DMS53 treated with DMSO at 0.1 percent for 48 hours (cell line): Measurements from ENCODE around the gene SLC30A3.

ENCODE experiments used
- DNase-seq: peaks from one replicate; lab custom pipeline; 2025; ENCODE audit not compliant: unreplicated experiment; lab: John Stamatoyannopoulos, UW

The SLC30A3 gene

GRCh38 chr2:27261241-27261925 is 1.5 kb downstream of the SLC30A3 start:
- no peak for DNase-seq

GRCh38 chr2:27258051-27258450 is 4.8 kb downstream of the SLC30A3 start:
- no peak for DNase-seq

- DNase-seq, result no peak
Observed at GRCh38 chr2:27256855-27257454, 5.9 kb downstream of the SLC30A3 start.

- DNase-seq, result no peak
Observed at GRCh38 chr2:27255660-27256059, 7.2 kb downstream of the SLC30A3 start.

- no peak for DNase-seq
Observed at GRCh38 chr2:27255187-27255586, 7.7 kb downstream of the SLC30A3 start.

- DNase-seq, result no peak
Observed at GRCh38 chr2:27251766-27252165, 11.1 kb downstream of the SLC30A3 start.

GRCh38 chr2:27250652-27251379 is 12.0 kb downstream of the SLC30A3 start:
- no peak for DNase-seq

- DNase-seq, result peak; percentile 12
Observed at GRCh38 chr2:27249891-27250651, 12.8 kb downstream of the SLC30A3 start.

GRCh38 chr2:27249159-27249890 is 13.5 kb downstream of the SLC30A3 start:
- no peak for DNase-seq

GRCh38 chr2:27247893-27248292 is 15.0 kb downstream of the SLC30A3 start:
- DNase-seq, result no peak

GRCh38 chr2:27245626-27246025 is 17.2 kb downstream of the SLC30A3 start:
- DNase-seq, result no peak

GRCh38 chr2:27245116-27245515 is 17.7 kb downstream of the SLC30A3 start:
- no peak for DNase-seq

GRCh38 chr2:27243391-27244130 is 19.3 kb downstream of the SLC30A3 start:
- DNase-seq, result no peak

GRCh38 chr2:27242614-27242951 is 20.3 kb downstream of the SLC30A3 start:
- no peak for DNase-seq

- DNase-seq, result no peak
Observed at GRCh38 chr2:27241761-27242613, 20.9 kb downstream of the SLC30A3 start.

GRCh38 chr2:27240406-27240805 is 22.4 kb downstream of the SLC30A3 start:
- DNase-seq, result no peak

- no peak for DNase-seq
Observed at GRCh38 chr2:27238976-27239375, 23.9 kb downstream of the SLC30A3 start.

- no peak for DNase-seq
Observed at GRCh38 chr2:27237341-27237945, 25.4 kb downstream of the SLC30A3 start.

- no peak for DNase-seq
Observed at GRCh38 chr2:27236626-27237025, 26.2 kb downstream of the SLC30A3 start.
